SK-N-SH (cell line): Measurements from ENCODE around the gene CLRN2. TPM values are rescaled to one million over a fixed set of nuclear protein-coding genes. Genes with fewer than 3 reads are reported as not detected.

Source experiments
- CTCF ChIA-PET: fragments of 300-600, 350-600 bp; formaldehyde crosslinking; extraction: SDS; loops from one replicate; lab custom pipeline; 2021; lab: Yijun Ruan, JAX
- POLR2A ChIA-PET: fragments of 350-600 bp; sonication (Branson Sonifier 250); formaldehyde crosslinking; extraction: SDS; loops from one replicate; lab custom pipeline; 2020; ENCODE audit warnings: antibody characterized with exemption, inconsistent platforms; lab: Yijun Ruan, JAX
- DNase-seq: peaks from one replicate; pipeline ENCODE4 v3.0.0; 2012
- H2AFZ ChIP-seq: fragments of 200-600 bp; sonication (generic); 2 replicates; pipeline ENCODE4 v1.8.1; 2016; ENCODE audit warnings: antibody characterized with exemption, mild to moderate bottlenecking, low read depth
- H3F3A ChIP-seq: fragments of 200-600 bp; sonication (generic); replicated peaks from 2 replicates; pipeline ENCODE3; 2016; ENCODE audit warnings: antibody characterized with exemption, mild to moderate bottlenecking; ENCODE audit not compliant: insufficient read depth
- H3K27ac ChIP-seq, 2 experiments: fragments of 200-500 bp in 1 of 2; fragments of 200-600 bp in 1 of 2; sonication (Bioruptor generic) in 1 of 2; sonication (generic), shearing (Covaris generic) in 1 of 2; 2 replicates each; pipeline versions ENCODE4 v1.5.1 to v1.6.1; 2014 to 2016; ENCODE audit warnings: low read depth in 2 of 2, inconsistent platforms in 1 of 2, low read length in 1 of 2, mild to moderate bottlenecking in 1 of 2, mixed read lengths in 1 of 2
- H3K27me3 ChIP-seq: fragments of 200-600 bp; sonication (generic), shearing (Covaris generic); 2 replicates; pipeline ENCODE4 v1.6.1; 2016; ENCODE audit warnings: mixed run types; ENCODE audit not compliant: insufficient read depth
- H3K36me3 ChIP-seq, 2 experiments: fragments of 200-500 bp in 1 of 2; fragments of 200-600 bp in 1 of 2; sonication (Bioruptor generic) in 1 of 2; sonication (generic) in 1 of 2; replicated peaks in 1 of 2; 2 replicates each; pipeline versions ENCODE3 to v1.5.1; 2014 to 2016; ENCODE audit warnings: low read length in 1 of 2, mild to moderate bottlenecking in 1 of 2; ENCODE audit not compliant: insufficient read depth in 2 of 2, control insufficient read depth in 1 of 2
- H3K4me1 ChIP-seq, 2 experiments: fragments of 200-500 bp in 1 of 2; fragments of 200-600 bp in 1 of 2; sonication (Bioruptor generic) in 1 of 2; sonication (generic), shearing (Covaris generic) in 1 of 2; 2 replicates each; pipeline versions ENCODE4 v1.5.1 to v1.6.1; 2014 to 2016; ENCODE audit warnings: low read depth in 1 of 2, low read length in 1 of 2, mixed run types in 1 of 2; ENCODE audit not compliant: insufficient read depth in 2 of 2, control insufficient read depth in 1 of 2
- H3K4me2 ChIP-seq: fragments of 200-600 bp; sonication (generic), shearing (Covaris generic); 2 replicates; pipeline ENCODE4 v1.6.1; 2017; ENCODE audit warnings: mixed run types
- H3K4me3 ChIP-seq, 2 experiments: fragments of 200-500 bp in 1 of 2; fragments of 200-600 bp in 1 of 2; sonication (Bioruptor generic) in 1 of 2; sonication (generic), shearing (Covaris generic) in 1 of 2; 2 replicates each; pipeline versions ENCODE4 v1.5.1 to v1.8.1; 2014 to 2016; ENCODE audit warnings: low read depth in 2 of 2, inconsistent platforms in 1 of 2, low read length in 1 of 2, mild to moderate bottlenecking in 1 of 2, mixed read lengths in 1 of 2, moderate library complexity in 1 of 2
- H3K79me2 ChIP-seq: fragments of 200-600 bp; sonication (generic); 2 replicates; pipeline ENCODE4 v1.8.1; 2017; ENCODE audit warnings: mild to moderate bottlenecking; ENCODE audit not compliant: insufficient read depth
- H3K9ac ChIP-seq: fragments of 200-600 bp; sonication (generic); 2 replicates; pipeline ENCODE4 v1.6.1; 2017; ENCODE audit warnings: mixed run types
- H3K9me2 ChIP-seq: fragments of 200-600 bp; sonication (generic); 2 replicates; pipeline ENCODE4 v1.6.1; 2017; ENCODE audit warnings: mixed run types
- H3K9me3 ChIP-seq: fragments of 200-600 bp; sonication (generic); 2 replicates; pipeline ENCODE4 v1.6.1; 2017; ENCODE audit warnings: mixed run types, mild to moderate bottlenecking, moderate library complexity
- H4K20me1 ChIP-seq: fragments of 200-600 bp; sonication (generic); 2 replicates; pipeline ENCODE4 v1.6.1; 2017; ENCODE audit warnings: mild to moderate bottlenecking, mixed run types; ENCODE audit not compliant: insufficient read depth
- IRF3 ChIP-seq: fragments of 150-350 bp; IDR thresholded peaks from 2 replicates; pipeline ENCODE4 v1.6.1; 2016; ENCODE audit warnings: mild to moderate bottlenecking, low read depth, low read length
- MAX ChIP-seq: IDR thresholded peaks from 2 replicates; pipeline ENCODE4 v1.4.0; 2012; ENCODE audit warnings: low read depth
- MXI1 ChIP-seq: IDR thresholded peaks from 2 replicates; pipeline ENCODE4 v1.6.1; 2012; ENCODE audit warnings: mild to moderate bottlenecking, low read depth, low read length, improper control_type of control experiment
- NFIC ChIP-seq: IDR thresholded peaks from 2 replicates; pipeline ENCODE4 v1.4.0; 2012; ENCODE audit warnings: borderline replicate concordance
- RAD21 ChIP-seq: IDR thresholded peaks from 2 replicates; pipeline ENCODE4 v1.6.1; 2012; ENCODE audit warnings: mild to moderate bottlenecking, low read length
- RXRA ChIP-seq: IDR thresholded peaks from 2 replicates; pipeline ENCODE4 v1.4.0; 2012; ENCODE audit warnings: low read depth, mild to moderate bottlenecking, borderline replicate concordance
- TCF12 ChIP-seq: IDR thresholded peaks from 2 replicates; pipeline ENCODE4 v1.4.0; 2012
- TEAD4 ChIP-seq: IDR thresholded peaks from 2 replicates; pipeline ENCODE4 v1.4.0; 2012; ENCODE audit warnings: mild to moderate bottlenecking, borderline replicate concordance; ENCODE audit not compliant: insufficient read depth
- WGBS: methylation state at CpG from one replicate; pipeline ENCODE4 v1.1.6; 2017; ENCODE audit warnings: low lambda C conversion rate; 5-methylcytosine and 5-hydroxymethylcytosine counted together
- polyA plus RNA-seq, 3 experiments: library from polyadenylated mRNA; depleted of rRNA; stranded (reverse); fragments of >200 nt; gene quantifications; 2 replicates each; pipeline ENCODE4 v1.2.3, GENCODE V29; 2012
- TF ChIP-seq, protein P1 (sequence below): IDR thresholded peaks from 2 replicates; pipeline ENCODE4 v1.4.0; 2012; ENCODE audit warnings: low read depth, borderline replicate concordance
- TF ChIP-seq, protein P2 (sequence below): fragments of 150-350 bp; IDR thresholded peaks from 2 replicates; pipeline ENCODE4 v1.6.1; 2017; ENCODE audit warnings: antibody characterized with exemption, low read length, low read depth, borderline replicate concordance
- TF ChIP-seq, protein P3 (sequence below): IDR thresholded peaks from 2 replicates; pipeline ENCODE4 v1.6.1; 2012; ENCODE audit warnings: mild to moderate bottlenecking, low read depth, low read length, moderate library complexity

The CLRN2 gene
- polyA plus RNA-seq, 1 of the 3 experiments (the other 2 are of a cell fraction) = not detected

DNA sequence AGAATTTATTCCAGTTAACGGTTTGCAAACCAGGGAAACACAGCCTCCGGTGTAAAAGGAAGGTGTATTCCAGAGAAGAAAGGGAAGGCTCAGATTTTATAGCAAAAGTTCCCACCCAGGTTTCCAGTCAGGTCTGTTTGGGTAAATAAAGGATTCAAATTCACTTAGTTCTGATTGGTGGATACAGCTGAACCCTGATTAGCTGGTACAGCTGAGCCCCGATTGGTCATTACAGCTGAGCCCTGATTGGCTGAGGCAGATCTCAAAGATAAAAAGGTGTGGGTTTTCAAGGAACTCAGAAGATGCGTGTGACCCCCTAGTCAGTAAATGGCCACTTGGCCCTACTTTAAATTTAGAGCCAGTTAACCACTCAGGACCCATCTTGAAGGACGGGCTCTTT is 6.6 kb downstream of the CLRN2 start (continued):
- TF ChIP-seq, protein P1, sequence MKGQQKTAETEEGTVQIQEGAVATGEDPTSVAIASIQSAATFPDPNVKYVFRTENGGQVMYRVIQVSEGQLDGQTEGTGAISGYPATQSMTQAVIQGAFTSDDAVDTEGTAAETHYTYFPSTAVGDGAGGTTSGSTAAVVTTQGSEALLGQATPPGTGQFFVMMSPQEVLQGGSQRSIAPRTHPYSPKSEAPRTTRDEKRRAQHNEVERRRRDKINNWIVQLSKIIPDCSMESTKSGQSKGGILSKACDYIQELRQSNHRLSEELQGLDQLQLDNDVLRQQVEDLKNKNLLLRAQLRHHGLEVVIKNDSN = no peak

GRCh38 chr4:17523662-17524061 is 8.7 kb downstream of the CLRN2 start:
- 35% methylated on average over 2 of the region's 2 CpGs for WGBS
- H3K27ac ChIP-seq = no peak overlapping the region
- no peaks in the 10 kb centered on the region for H3K36me3 ChIP-seq
- no peaks in the 10 kb centered on the region for H4K20me1 ChIP-seq
- ChIA-PET CTCF (interaction anchor here (0.7 kb wide), 1 partner anchor 558 kb away, joined by 3 read pairs; no protein-coding TSS in a partner anchor), POLR2A (no interaction called here)
- H3K9ac ChIP-seq = no peak overlapping the region
- no peak for DNase-seq
- H3K4me1 ChIP-seq = peaks cover 0 to 3% of the 10 kb centered on the region in 2 experiments; a peak in 1 of 4 replicates
- no peaks in the 10 kb centered on the region for H3K79me2 ChIP-seq
- H3F3A ChIP-seq = no peaks in the 10 kb centered on the region
- no peaks in the 10 kb centered on the region for H3K9me3 ChIP-seq
- no peak overlapping the region for H3K4me2 ChIP-seq
- TF ChIP-seq RXRA = no peak
- no peak for TF ChIP-seq TCF12
- TF ChIP-seq IRF3 = no peak
- no peak for TF ChIP-seq RAD21
- TF ChIP-seq, protein P2, sequence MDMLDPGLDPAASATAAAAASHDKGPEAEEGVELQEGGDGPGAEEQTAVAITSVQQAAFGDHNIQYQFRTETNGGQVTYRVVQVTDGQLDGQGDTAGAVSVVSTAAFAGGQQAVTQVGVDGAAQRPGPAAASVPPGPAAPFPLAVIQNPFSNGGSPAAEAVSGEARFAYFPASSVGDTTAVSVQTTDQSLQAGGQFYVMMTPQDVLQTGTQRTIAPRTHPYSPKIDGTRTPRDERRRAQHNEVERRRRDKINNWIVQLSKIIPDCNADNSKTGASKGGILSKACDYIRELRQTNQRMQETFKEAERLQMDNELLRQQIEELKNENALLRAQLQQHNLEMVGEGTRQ = no peak
- no peak for TF ChIP-seq TEAD4
- TF ChIP-seq, protein P1 = no peak
- TF ChIP-seq NFIC = no peak
- no peak for TF ChIP-seq MAX
- TF ChIP-seq, protein P3, sequence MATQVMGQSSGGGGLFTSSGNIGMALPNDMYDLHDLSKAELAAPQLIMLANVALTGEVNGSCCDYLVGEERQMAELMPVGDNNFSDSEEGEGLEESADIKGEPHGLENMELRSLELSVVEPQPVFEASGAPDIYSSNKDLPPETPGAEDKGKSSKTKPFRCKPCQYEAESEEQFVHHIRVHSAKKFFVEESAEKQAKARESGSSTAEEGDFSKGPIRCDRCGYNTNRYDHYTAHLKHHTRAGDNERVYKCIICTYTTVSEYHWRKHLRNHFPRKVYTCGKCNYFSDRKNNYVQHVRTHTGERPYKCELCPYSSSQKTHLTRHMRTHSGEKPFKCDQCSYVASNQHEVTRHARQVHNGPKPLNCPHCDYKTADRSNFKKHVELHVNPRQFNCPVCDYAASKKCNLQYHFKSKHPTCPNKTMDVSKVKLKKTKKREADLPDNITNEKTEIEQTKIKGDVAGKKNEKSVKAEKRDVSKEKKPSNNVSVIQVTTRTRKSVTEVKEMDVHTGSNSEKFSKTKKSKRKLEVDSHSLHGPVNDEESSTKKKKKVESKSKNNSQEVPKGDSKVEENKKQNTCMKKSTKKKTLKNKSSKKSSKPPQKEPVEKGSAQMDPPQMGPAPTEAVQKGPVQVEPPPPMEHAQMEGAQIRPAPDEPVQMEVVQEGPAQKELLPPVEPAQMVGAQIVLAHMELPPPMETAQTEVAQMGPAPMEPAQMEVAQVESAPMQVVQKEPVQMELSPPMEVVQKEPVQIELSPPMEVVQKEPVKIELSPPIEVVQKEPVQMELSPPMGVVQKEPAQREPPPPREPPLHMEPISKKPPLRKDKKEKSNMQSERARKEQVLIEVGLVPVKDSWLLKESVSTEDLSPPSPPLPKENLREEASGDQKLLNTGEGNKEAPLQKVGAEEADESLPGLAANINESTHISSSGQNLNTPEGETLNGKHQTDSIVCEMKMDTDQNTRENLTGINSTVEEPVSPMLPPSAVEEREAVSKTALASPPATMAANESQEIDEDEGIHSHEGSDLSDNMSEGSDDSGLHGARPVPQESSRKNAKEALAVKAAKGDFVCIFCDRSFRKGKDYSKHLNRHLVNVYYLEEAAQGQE = no peak
- no peak for TF ChIP-seq MXI1
- 0 out of 2 replicates have a peak, but pooled peaks cover 4% of the 10 kb centered on the region for H3K27me3 ChIP-seq
- no peak overlapping the region for H3K4me3 ChIP-seq
- no peak overlapping the region for H2AFZ ChIP-seq
- H3K9me2 ChIP-seq = no peaks in the 10 kb centered on the region
